AG04450 (cell line): ENCODE results near the gene TOR4A. TPM values are rescaled to one million over a fixed set of nuclear protein-coding genes. Genes with fewer than 3 reads are reported as not detected.

Source experiments
- CTCF ChIA-PET: fragments of 300-600, 350-600 bp; formaldehyde crosslinking; extraction: SDS; loops from one replicate; lab custom pipeline; 2022; ENCODE audit warnings: antibody characterized with exemption, inconsistent platforms; lab: Charles Lee
- POLR2A ChIA-PET: fragments of 350-600 bp; formaldehyde crosslinking; extraction: SDS; loops from one replicate; lab custom pipeline; 2021; ENCODE audit warnings: antibody characterized with exemption, inconsistent platforms; lab: Yijun Ruan, JAX
- DNase-seq: peaks from one replicate; pipeline ENCODE4 v3.0.0-alpha.2; 2011; ENCODE audit warnings: low read depth, low spot score
- H3K27ac ChIP-seq: one replicate; pipeline ENCODE4 v1.5.1; 2012; ENCODE audit warnings: low read depth, low read length, control low read depth
- H3K27me3 ChIP-seq: one replicate; pipeline ENCODE4 v1.6.0; 2012; ENCODE audit warnings: low read length; ENCODE audit not compliant: control insufficient read depth, insufficient read depth
- H3K4me3 ChIP-seq: 2 replicates; pipeline ENCODE4 v1.5.1; 2011; ENCODE audit warnings: mild to moderate bottlenecking, low read depth, low read length, control low read depth
- H3K9me3 ChIP-seq: 2 replicates; pipeline ENCODE4 v1.5.1; 2012; ENCODE audit warnings: low read length; ENCODE audit not compliant: control insufficient read depth, insufficient read depth
- CTCF ChIP-seq: IDR thresholded peaks from 2 replicates; pipeline ENCODE4 v1.5.1; 2011; ENCODE audit warnings: low read depth, low read length, control low read depth, inconsistent platforms
- polyA plus RNA-seq: library from polyadenylated mRNA; depleted of rRNA; stranded (reverse); fragments of >200 nt; gene quantifications from 2 replicates; pipeline ENCODE4 v1.2.3, GENCODE V29; 2011

The TOR4A gene
- polyA plus RNA-seq, 1 experiment, result 14.1 TPM

- no peak for DNase-seq
- no peak for TF ChIP-seq CTCF
- Histone ChIP-seq H3K27ac (no peak overlapping the region), H3K4me3 (no peak overlapping the region), H3K9me3 (no peaks in the 10 kb centered on the region; the same call in 1 of the 2 replicates), H3K27me3 (peaks cover 4% of the 10 kb centered on the region)
- ChIA-PET CTCF (interaction anchor here (0.6 kb wide), 1 partner anchor 23 kb away, joined by 4 read pairs; no protein-coding TSS in a partner anchor), POLR2A (no interaction called here)
These were observed 32.1 kb downstream of the TOR4A start for GRCh38 chr9:137309368-137310188.

DNA sequence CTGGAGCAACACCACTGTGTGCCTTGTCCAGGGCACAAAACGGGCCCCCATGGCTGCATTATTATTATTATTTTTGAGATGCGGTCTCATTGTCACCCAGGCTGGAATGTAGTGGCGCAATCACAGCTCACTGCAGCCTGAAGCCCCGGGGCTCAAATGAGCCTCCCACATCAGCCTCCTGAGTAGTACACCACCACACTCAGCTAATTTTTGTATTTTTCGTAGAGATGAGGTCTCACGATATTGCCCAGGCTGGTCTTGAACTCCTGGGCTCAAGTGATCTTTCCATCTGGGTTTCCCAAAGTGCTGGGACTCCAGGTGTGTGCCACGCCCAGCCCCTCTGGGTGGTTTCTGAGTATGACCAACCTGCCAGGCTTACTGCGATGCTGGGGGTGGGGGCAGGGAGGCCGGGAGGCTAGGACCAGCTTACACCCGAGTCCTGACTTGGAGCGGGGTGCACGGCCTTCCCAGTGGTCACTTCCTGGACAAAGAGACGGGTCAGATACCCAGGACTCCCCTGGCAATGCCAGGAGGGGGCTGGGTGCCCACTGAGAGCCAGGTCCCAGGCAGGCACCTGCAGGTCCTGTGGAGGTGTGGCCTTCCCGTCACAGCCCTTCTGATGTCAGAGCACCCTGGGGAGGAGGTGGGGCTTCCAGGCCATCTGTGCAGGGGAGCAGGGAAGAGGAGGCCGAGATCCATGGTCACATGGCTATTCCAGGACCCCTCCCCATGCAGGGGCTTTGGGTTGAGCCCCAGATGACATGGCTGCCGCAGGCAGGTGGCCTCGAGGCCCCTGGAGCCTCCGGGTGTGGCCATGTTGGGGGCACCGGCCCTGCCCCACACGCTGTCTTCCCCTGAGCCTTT lies 32.9 kb downstream of the TOR4A start:
- ChIA-PET POLR2A (no interaction called here), CTCF (interaction anchor here (0.6 kb wide), 1 partner anchor 24 kb away, joined by 4 read pairs; no protein-coding TSS in a partner anchor)
- DNase-seq, result no peak
- Histone ChIP-seq H3K27ac (no peak overlapping the region), H3K9me3 (no peaks in the 10 kb centered on the region; the same call in 1 of the 2 replicates), H3K4me3 (no peak overlapping the region), H3K27me3 (peaks cover 4% of the 10 kb centered on the region)
- TF ChIP-seq CTCF, result no peak

- Histone ChIP-seq H3K9me3 (no peaks in the 10 kb centered on the region; the same call in 1 of the 2 replicates), H3K4me3 (no peak overlapping the region), H3K27ac (no peak overlapping the region), H3K27me3 (peaks cover 4% of the 10 kb centered on the region)
- TF ChIP-seq CTCF, result no peak
- no peak for DNase-seq
- ChIA-PET CTCF (no interaction called here), POLR2A (no interaction called here)
These were observed 33.9 kb downstream of the TOR4A start for GRCh38 chr9:137311171-137311985.

GRCh38 chr9:137311986-137312851 lies 34.7 kb downstream of the TOR4A start:
- ChIA-PET POLR2A (no interaction called here), CTCF (interaction anchor here (0.5 kb wide), 1 partner anchor 10 kb away, joined by 3 read pairs; the partner anchor contains the start of gene NRARP)
- Histone ChIP-seq H3K27me3 (peaks cover 2% of the 10 kb centered on the region), H3K4me3 (no peak overlapping the region), H3K27ac (no peak overlapping the region), H3K9me3 (no peaks in the 10 kb centered on the region; the same call in 1 of the 2 replicates)
- no peak for DNase-seq
- TF ChIP-seq CTCF, result no peak
